ENCODE measurements around the gene ATP2B2. TPM values are rescaled to one million over a fixed set of nuclear protein-coding genes. Genes with fewer than 3 reads are reported as not detected.

Gene ATP2B2
- total and polyA plus RNA-seq, 9 of the 15 experiments (the other 6 are each of a cell fraction or from before 2014, with no cell fraction given) = 0.06 TPM; not detected in 8

DNA sequence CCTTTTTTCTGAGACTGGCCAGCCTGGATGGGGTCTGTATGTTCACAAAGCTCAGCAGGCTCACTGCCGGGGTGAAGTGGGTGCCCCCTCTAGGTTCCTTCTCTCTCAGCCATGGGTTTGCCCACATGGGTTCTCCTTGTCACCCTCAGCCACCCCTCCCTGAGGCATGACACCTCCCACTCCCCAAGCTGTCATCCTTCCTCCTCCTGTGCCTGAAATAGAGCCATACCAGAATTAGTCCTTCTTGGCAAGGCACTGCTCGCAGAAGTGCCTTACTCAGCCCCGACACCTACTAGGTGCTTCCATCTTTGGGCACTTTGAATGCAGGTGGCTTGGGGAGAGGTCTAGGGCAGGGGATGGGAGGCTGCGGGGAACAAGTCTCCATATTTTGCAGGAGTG is 121.5 kb downstream of the ATP2B2 start:
- in situ Hi-C loops (cut with MboI) = no loop called here
- intact Hi-C loops (cut with micrococcal nuclease) = no loop called here
- DNase-seq (ENCODE audit: extremely low read depth in 1 of 4, low spot score in 3 of 4) (no peak), ATAC-seq (no peak), FAIRE-seq (no peak)
- H3K79me2 ChIP-seq (ENCODE audit: control insufficient read depth, insufficient read depth, low read length) = no peaks in the 10 kb centered on the region
- peaks cover 4% of the 10 kb centered on the region for H4K20me1 ChIP-seq (replicated peaks; ENCODE audit: control insufficient read depth, insufficient read depth, low read length)
- CTCF ChIA-PET (ENCODE audit: low intra/inter-chr PET ratio) = no interaction called here
- H3K27me3 ChIP-seq (ENCODE audit: control insufficient read depth in 2 of 2, insufficient read depth in 2 of 2, low read length in 2 of 2) = peaks cover 10 to 38% of the 10 kb centered on the region in 2 experiments
- no peak overlapping the region for H3K27ac ChIP-seq (ENCODE audit: extremely low read depth, low read depth, low read length)
- no peaks in the 10 kb centered on the region for H3K9me1 ChIP-seq (ENCODE audit: control insufficient read depth, insufficient read depth, low read length)
- H3K36me3 ChIP-seq (ENCODE audit: control insufficient read depth, insufficient read depth, low read length) = no peaks in the 10 kb centered on the region
- no peak overlapping the region for H2AFZ ChIP-seq (ENCODE audit: low read depth, low read length)
- TF ChIP-seq, protein P1, sequence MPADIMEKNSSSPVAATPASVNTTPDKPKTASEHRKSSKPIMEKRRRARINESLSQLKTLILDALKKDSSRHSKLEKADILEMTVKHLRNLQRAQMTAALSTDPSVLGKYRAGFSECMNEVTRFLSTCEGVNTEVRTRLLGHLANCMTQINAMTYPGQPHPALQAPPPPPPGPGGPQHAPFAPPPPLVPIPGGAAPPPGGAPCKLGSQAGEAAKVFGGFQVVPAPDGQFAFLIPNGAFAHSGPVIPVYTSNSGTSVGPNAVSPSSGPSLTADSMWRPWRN (IDR thresholded peaks at IDR 0.05; ENCODE audit: low read depth) = no peak
- TF ChIP-seq ZKSCAN8 (CRISPR knock-in tag; IDR thresholded peaks at IDR 0.05) = 0 out of 2 replicates have a peak, but pooled peaks have one; percentile 7
- POLR2A ChIA-PET = interaction anchor here (0.7 kb wide), 1 partner anchor 16 kb away, joined by 3 read pairs; no protein-coding TSS in a partner anchor
- WGBS (ENCODE audit: insufficient coverage, low coverage, missing lambda C conversion rate) = 3% methylated on average over 4 of the region's 4 CpGs
- no peak overlapping the region for H3K9ac ChIP-seq (ENCODE audit: insufficient read depth in 1 of 2, low read depth in 2 of 2, low read length in 2 of 2)
- H3K4me1 ChIP-seq (replicated peaks in 1 of 2; ENCODE audit: control insufficient read depth in 2 of 2, insufficient read depth in 2 of 2, low read length in 2 of 2) = no peaks in the 10 kb centered on the region
- no TSS peak for BruUV-seq (replicated peaks)
- H3K9me3 ChIP-seq (replicated peaks; ENCODE audit: control insufficient read depth, insufficient read depth, low read depth, low read length) = no peaks in the 10 kb centered on the region
- no peak overlapping the region for H3K4me3 ChIP-seq
- no peak overlapping the region for H3K4me2 ChIP-seq (ENCODE audit: insufficient read depth, low read length)

DNA sequence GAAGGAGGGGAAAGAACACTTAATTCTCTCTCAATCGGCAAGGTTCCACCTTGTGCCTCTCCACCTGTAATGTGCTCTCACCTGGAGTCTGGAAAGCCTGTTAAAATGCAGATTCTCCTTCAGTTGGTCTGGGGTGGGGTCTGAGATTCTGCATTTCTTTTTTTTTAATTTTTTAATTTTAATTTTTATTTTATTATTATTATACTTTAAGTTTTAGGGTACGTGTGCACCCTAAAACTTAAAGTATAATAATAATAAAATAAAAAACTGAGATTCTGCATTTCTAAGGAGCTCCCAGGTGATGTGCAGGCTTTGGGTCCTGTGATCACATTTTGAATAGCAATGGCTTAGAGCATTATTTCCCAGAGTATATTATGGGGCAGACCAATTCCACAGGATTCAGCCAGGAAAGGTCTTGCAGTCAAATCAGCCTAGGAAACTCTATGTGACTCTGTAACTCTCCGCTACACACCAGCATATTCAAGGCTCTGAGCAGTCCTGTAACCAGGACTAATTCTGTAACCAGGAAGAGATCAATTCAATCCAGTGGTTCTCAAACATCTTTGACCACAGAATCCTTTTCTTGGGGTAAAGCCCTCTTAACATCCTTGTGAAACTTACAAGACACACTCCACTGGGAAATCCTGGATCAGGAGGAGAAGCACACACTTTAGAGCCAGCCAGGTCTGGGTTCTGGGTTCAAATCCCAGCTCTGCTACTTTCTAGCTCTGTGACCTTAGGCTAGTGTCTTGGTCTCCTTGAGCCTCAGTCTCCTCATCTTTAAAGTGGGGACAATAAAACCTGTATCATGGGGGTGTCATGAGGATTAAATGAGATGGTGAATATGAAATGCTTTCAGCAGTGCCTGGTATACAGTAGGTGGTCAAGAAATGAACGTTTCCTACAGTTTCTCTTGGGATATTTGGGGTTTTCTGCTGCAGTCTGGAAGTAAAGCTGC is 122.2 kb downstream of the ATP2B2 start:
- Histone ChIP-seq H4K20me1 (replicated peaks; ENCODE audit: control insufficient read depth, insufficient read depth, low read length) (peaks cover 4% of the 10 kb centered on the region), H2AFZ (ENCODE audit: low read depth, low read length) (no peak overlapping the region), H3K4me1 (replicated peaks in 1 of 2; ENCODE audit: control insufficient read depth in 2 of 2, insufficient read depth in 2 of 2, low read length in 2 of 2) (peaks cover 0 to 3% of the 10 kb centered on the region in 2 experiments; a peak in 1 of 5 replicates), H3K9ac (ENCODE audit: insufficient read depth in 1 of 2, low read depth in 2 of 2, low read length in 2 of 2) (no peak overlapping the region), H3K79me2 (ENCODE audit: control insufficient read depth, insufficient read depth, low read length) (no peaks in the 10 kb centered on the region), H3K27ac (ENCODE audit: extremely low read depth, low read depth, low read length) (no peak overlapping the region), H3K4me3 (no peak overlapping the region), H3K27me3 (ENCODE audit: control insufficient read depth in 2 of 2, insufficient read depth in 2 of 2, low read length in 2 of 2) (peaks cover 17 to 45% of the 10 kb centered on the region in 2 experiments), H3K9me3 (replicated peaks; ENCODE audit: control insufficient read depth, insufficient read depth, low read depth, low read length) (no peaks in the 10 kb centered on the region), H3K4me2 (ENCODE audit: insufficient read depth, low read length) (no peak overlapping the region), H3K9me1 (ENCODE audit: control insufficient read depth, insufficient read depth, low read length) (no peaks in the 10 kb centered on the region), H3K36me3 (ENCODE audit: control insufficient read depth, insufficient read depth, low read length) (no peaks in the 10 kb centered on the region)
- no peak for DNase-seq (ENCODE audit: extremely low read depth in 1 of 4, low spot score in 3 of 4)
- in situ Hi-C loops (cut with MboI) = no loop called here
- intact Hi-C loops (cut with micrococcal nuclease) = no loop called here
- ChIA-PET CTCF (ENCODE audit: low intra/inter-chr PET ratio) (no interaction called here), POLR2A (no interaction called here)
- BruUV-seq (replicated peaks) = no TSS peak
- no peak for FAIRE-seq
- WGBS (ENCODE audit: insufficient coverage, low coverage, missing lambda C conversion rate) = 1% methylated on average over 4 of the region's 4 CpGs
- ATAC-seq = no peak
- no peak for TF ChIP-seq KDM5B (IDR thresholded peaks at IDR 0.05; ENCODE audit: insufficient replicate concordance, low read depth, low read length)
- TF ChIP-seq ZNF586 (CRISPR knock-in tag; conservative IDR thresholded peaks at IDR 0.05) = no peak
- no peak for TF ChIP-seq ZFPM2 (CRISPR knock-in tag; IDR thresholded peaks at IDR 0.05)
- TF ChIP-seq, protein P2, sequence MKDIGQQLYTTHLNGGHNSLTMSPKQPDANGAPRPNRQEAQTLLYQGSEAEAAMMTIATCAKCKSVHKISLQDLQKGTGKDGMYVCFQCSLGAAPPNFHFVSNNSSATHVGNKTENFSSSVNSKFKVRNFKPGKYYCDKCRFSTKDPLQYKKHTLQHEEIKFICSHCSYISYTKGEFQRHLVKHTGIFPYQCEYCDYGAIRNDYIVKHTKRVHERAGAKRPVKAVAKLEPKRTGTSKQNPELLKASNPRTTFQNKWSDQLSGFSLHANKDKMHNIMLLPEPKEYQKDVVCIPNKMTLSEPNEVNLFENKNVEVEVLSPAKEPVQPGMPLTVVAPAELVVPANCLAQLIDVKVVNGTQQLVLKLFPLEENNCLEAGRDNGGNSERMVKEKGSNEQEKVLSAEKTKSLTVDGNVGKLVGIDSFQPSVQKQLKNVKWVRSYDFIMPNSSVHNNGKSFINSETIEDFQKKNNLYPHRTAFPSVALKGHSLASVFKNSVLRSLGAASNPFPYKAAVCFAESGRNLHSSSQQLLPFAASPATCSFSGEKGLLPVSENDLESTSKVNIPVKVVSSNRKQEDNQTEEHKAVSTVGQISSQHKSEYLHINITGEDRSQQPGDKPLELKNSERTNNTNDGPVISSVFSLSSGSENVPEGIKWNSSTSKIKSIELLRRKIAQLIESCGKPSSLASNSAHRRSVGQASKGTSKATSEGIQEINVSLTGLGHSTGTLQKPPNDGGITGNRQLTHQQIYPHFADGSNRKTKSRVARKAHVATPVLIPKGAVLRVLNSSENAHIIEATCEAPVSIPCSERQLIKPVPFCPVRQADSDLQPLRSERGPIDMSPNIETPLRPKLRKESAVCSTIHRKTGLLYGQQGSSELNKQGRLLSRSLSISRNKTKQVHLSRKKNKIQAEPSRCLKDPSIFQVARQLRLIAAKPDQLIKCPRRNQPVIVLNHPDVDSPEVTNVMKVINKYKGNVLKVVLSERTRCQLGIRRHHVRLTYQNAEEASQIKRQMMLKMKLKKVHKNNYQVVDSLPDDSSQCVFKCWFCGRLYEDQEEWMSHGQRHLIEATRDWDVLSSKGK (CRISPR knock-in tag; IDR thresholded peaks at IDR 0.05) = no peak
- TF ChIP-seq ZNF311 (CRISPR knock-in tag; IDR thresholded peaks at IDR 0.05) = no peak
- no peak for TF ChIP-seq CHD4 (IDR thresholded peaks at IDR 0.05; ENCODE audit: insufficient read depth, insufficient replicate concordance, low read depth, low read length, poor library complexity, severe bottlenecking)
- TF ChIP-seq SP1 (CRISPR knock-in tag; IDR thresholded peaks at IDR 0.05) = no peak
- TF ChIP-seq RBM25 (IDR thresholded peaks at IDR 0.05; ENCODE audit: low read depth, low read length, severe bottlenecking) = peak; percentile 59
